RWPE1 (cell line): Measurements from ENCODE around the gene PLK3.

Source experiments
- CTCF ChIA-PET: fragments of 350-600 bp; sonication (Branson Sonifier 250); formaldehyde crosslinking; extraction: SDS; loops from one replicate; lab custom pipeline; 2021; lab: Yijun Ruan, JAX
- POLR2A ChIA-PET: fragments of 400-600 bp; formaldehyde crosslinking; extraction: SDS; loops from one replicate; lab custom pipeline; 2020; ENCODE audit warnings: antibody characterized with exemption; ENCODE audit not compliant: low non-redundant PET; lab: Yijun Ruan, JAX
- DNase-seq: peaks from one replicate; pipeline ENCODE4 v3.0.0; 2012; ENCODE audit warnings: low spot score
- H3K27ac ChIP-seq: fragments of 450-650 bp; 2 replicates; pipeline ENCODE4 v1.5.1; 2017
- TF ChIP-seq, protein P1 (sequence below): fragments of 450-650 bp; conservative IDR thresholded peaks from 2 replicates; pipeline ENCODE4 v1.5.1; 2017; ENCODE audit warnings: low read depth, mild to moderate bottlenecking

The PLK3 gene

GRCh38 chr1:44786138-44786840 lies 13.9 kb upstream of the PLK3 start:
- H3K27ac ChIP-seq = 0 out of 2 replicates have a peak overlapping the region, but pooled peaks have one; percentile 8
- TF ChIP-seq, protein P1, sequence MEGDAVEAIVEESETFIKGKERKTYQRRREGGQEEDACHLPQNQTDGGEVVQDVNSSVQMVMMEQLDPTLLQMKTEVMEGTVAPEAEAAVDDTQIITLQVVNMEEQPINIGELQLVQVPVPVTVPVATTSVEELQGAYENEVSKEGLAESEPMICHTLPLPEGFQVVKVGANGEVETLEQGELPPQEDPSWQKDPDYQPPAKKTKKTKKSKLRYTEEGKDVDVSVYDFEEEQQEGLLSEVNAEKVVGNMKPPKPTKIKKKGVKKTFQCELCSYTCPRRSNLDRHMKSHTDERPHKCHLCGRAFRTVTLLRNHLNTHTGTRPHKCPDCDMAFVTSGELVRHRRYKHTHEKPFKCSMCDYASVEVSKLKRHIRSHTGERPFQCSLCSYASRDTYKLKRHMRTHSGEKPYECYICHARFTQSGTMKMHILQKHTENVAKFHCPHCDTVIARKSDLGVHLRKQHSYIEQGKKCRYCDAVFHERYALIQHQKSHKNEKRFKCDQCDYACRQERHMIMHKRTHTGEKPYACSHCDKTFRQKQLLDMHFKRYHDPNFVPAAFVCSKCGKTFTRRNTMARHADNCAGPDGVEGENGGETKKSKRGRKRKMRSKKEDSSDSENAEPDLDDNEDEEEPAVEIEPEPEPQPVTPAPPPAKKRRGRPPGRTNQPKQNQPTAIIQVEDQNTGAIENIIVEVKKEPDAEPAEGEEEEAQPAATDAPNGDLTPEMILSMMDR = peak; percentile 79
- no peak for DNase-seq
- ChIA-PET POLR2A (no interaction called here), CTCF (interaction anchor here (0.6 kb wide), 1 partner anchor 83 kb away, joined by 3 read pairs; no protein-coding TSS in a partner anchor)

DNA sequence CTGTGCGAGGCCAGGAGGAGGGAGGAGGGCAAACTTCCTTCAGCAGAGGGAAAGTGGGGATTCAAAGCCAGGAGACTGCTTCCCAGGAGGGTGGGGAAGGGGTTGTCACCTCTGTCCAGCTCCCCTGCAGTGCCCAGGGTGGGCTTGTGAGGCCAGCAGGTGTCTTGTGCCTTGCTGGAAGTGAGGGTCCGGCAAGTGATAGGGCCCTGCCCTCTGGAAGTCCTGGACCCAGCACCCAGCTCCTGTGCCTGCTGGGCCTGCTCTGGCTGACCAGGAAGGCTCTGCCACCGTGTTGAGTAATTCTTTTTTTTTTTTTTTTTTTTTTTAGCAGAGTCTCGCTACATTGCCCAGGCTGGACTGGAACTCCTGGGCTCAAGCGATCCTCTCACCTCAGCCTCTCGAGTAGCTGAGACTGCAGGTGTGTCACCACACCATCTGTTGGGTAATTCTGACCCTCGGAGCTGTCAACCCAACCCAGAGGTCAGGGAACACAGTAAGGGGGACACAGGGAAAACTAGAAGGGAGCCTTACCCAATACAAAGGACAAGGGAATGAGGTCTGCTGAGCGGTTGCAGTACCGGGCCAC lies 13.2 kb upstream of the PLK3 start:
- ChIA-PET POLR2A (no interaction called here), CTCF (interaction anchor here (0.6 kb wide), 1 partner anchor 83 kb away, joined by 3 read pairs; no protein-coding TSS in a partner anchor)
- TF ChIP-seq, protein P1 = no peak
- no peak for DNase-seq
- 0 out of 2 replicates have a peak overlapping the region, but pooled peaks have one; percentile 8 for H3K27ac ChIP-seq

- ChIA-PET CTCF (no interaction called here), POLR2A (no interaction called here)
- no peak for DNase-seq
- TF ChIP-seq, protein P1 = no peak
- peak overlapping the region; percentile 21 for H3K27ac ChIP-seq
These were observed 12.7 kb upstream of the PLK3 start for GRCh38 chr1:44787506-44787905.

- CTCF ChIA-PET = interaction anchor here (0.6 kb wide), 1 partner anchor 57 kb away, joined by 3 read pairs; the partner anchor contains the start of gene RNU5D-1
- POLR2A ChIA-PET = no interaction called here
- peak within 1 kb of the TSS; percentile 21 for H3K27ac ChIP-seq
- TF ChIP-seq, protein P1 = no peak
- no peak for DNase-seq
These were observed 11.9 kb upstream of the PLK3 start, which contains the start of gene BEST4 for GRCh38 chr1:44788120-44788860. BEST4 (minus strand) TSS chr1:44788170; CDS start chr1:44787705, 465 bp downstream.

DNA sequence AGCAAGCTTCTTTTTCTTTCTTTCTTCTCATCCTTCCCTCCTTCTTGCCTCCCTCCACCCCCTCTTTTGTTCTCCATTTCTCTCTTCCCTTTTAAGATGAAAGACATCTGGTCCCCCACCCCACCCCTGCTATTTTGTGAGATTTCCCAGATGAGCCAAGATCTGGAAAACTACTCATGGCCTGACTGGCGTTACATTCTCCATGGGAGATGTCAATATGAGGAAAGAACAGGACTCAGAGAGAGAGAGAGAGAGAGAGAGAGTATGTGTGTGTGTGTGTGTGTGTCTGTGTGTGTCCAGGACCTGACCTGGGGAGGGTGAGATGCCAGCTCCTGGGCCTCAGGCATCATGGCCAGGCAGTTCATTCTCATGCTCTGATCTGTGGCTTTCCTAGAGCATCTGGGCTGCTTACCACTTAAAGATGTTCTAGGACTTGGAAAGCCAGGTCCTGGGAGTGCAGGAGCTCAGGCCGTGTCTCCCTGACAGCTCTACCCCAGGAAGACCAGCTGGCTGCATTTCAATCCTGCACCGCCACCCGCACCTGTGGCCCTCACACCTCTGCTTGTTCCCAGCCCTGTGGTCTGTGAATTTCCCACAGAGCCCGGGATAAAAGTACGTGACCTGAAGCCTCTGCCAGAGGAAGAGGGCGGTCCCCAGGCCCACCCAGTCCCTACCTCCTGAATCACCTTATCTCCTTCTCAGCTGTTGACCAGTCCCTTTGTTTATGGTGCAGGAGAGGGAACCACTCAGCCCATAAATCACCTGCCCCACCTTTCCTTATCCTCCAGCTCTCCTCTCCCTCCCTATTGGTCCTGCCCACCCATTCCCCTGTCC lies 9.0 kb upstream of the PLK3 start:
- CTCF ChIA-PET = no interaction called here
- no peak overlapping the region for H3K27ac ChIP-seq
- POLR2A ChIA-PET = no interaction called here
- TF ChIP-seq, protein P1 = no peak
- DNase-seq = no peak
